WERI-Rb-1 (cell line): ENCODE measurements around the gene SLC26A8.
"Not testable (repeated sequence)": the region's sequence is repeated elsewhere in the genome, so short reads cannot be mapped to it uniquely, and the experiment has no call there.

ENCODE experiments used
- DNase-seq: peaks from one replicate; pipeline ENCODE4 v3.0.0-alpha.2; 2020
- H3K27ac ChIP-seq: fragments of 250-450 bp; sonication (Bioruptor Pico); 2 replicates; pipeline ENCODE4 v1.5.1; 2020; ENCODE audit warnings: mild to moderate bottlenecking, moderate library complexity
- H3K27me3 ChIP-seq: fragments of 250-450 bp; sonication (Bioruptor Pico); 2 replicates; pipeline ENCODE4 v1.5.1; 2021; ENCODE audit warnings: mild to moderate bottlenecking, low read depth, moderate library complexity; ENCODE audit not compliant: insufficient read depth, severe bottlenecking
- H3K36me3 ChIP-seq: fragments of 250-450 bp; sonication (Bioruptor Pico); 2 replicates; pipeline ENCODE4 v1.5.1; 2020; ENCODE audit warnings: mild to moderate bottlenecking, moderate library complexity
- H3K4me3 ChIP-seq: 2 replicates; pipeline ENCODE4 v1.5.1; 2011; ENCODE audit warnings: low read depth, mild to moderate bottlenecking, control low read depth, low read length
- H3K9me3 ChIP-seq: fragments of 250-450 bp; sonication (Bioruptor Pico); 2 replicates; pipeline ENCODE4 v1.5.1; 2021; ENCODE audit warnings: mild to moderate bottlenecking, moderate library complexity; ENCODE audit not compliant: severe bottlenecking
- CTCF ChIP-seq: IDR thresholded peaks from 2 replicates; pipeline ENCODE4 v1.5.1; 2011; ENCODE audit warnings: low read depth, mild to moderate bottlenecking, control low read depth, inconsistent platforms, low read length

Gene SLC26A8

GRCh38 chr6:36035225-36035624 lies 10.8 kb upstream of the SLC26A8 start:
- H3K27me3 ChIP-seq: no peaks in the 10 kb centered on the region

GRCh38 chr6:36034441-36034840 lies 10.0 kb upstream of the SLC26A8 start:
- Histone ChIP-seq H3K4me3 (no peak overlapping the region), H3K27me3 (no peaks in the 10 kb centered on the region), H3K36me3 (peaks cover 9% of the 10 kb centered on the region), H3K9me3 (no peaks in the 10 kb centered on the region), H3K27ac (no peak overlapping the region)
- DNase-seq: no peak
- no peak for TF ChIP-seq CTCF

More at GRCh38 chr6:36035225-36035624, 10.8 kb upstream of the SLC26A8 start:
- Histone ChIP-seq H3K4me3 (no peak overlapping the region), H3K27ac (no peak overlapping the region), H3K36me3 (peaks cover 9% of the 10 kb centered on the region), H3K9me3 (no peaks in the 10 kb centered on the region)
- TF ChIP-seq CTCF: no peak
- no peak for DNase-seq

- H3K4me3 ChIP-seq: no peak overlapping the region
- H3K27me3 ChIP-seq: no peaks in the 10 kb centered on the region
- H3K27ac ChIP-seq: no peak overlapping the region
- TF ChIP-seq CTCF: no peak
- H3K9me3 ChIP-seq: no peaks in the 10 kb centered on the region
- H3K36me3 ChIP-seq: peaks cover 9% of the 10 kb centered on the region
- DNase-seq: no peak
These were observed 9.5 kb upstream of the SLC26A8 start for GRCh38 chr6:36033935-36034334.

- H3K4me3 ChIP-seq, DNase-seq, H3K27ac ChIP-seq: not testable (repeated sequence)
These were observed 8.7 kb upstream of the SLC26A8 start for GRCh38 chr6:36033144-36033543.

GRCh38 chr6:36032261-36032660 lies 7.8 kb upstream of the SLC26A8 start:
- no peak for TF ChIP-seq CTCF
- no peaks in the 10 kb centered on the region for H3K9me3 ChIP-seq
- peaks cover 17% of the 10 kb centered on the region for H3K36me3 ChIP-seq
- no peak overlapping the region for H3K27ac ChIP-seq
- H3K4me3 ChIP-seq: no peak overlapping the region
- H3K27me3 ChIP-seq: no peaks in the 10 kb centered on the region
- DNase-seq: no peak

More at GRCh38 chr6:36033144-36033543, 8.7 kb upstream of the SLC26A8 start:
- peaks cover 12% of the 10 kb centered on the region for H3K36me3 ChIP-seq
- not testable (repeated sequence) for H3K27me3 ChIP-seq, H3K9me3 ChIP-seq

GRCh38 chr6:36029464-36029863 lies 5.0 kb upstream of the SLC26A8 start:
- no peak overlapping the region; the same call in 1 of the 2 replicates for H3K27ac ChIP-seq
- no peak for TF ChIP-seq CTCF
- H3K9me3 ChIP-seq: no peaks in the 10 kb centered on the region
- H3K4me3 ChIP-seq: peak overlapping the region; percentile 66
- no peak for DNase-seq
- H3K27me3 ChIP-seq: no peaks in the 10 kb centered on the region
- peaks cover 15% of the 10 kb centered on the region for H3K36me3 ChIP-seq
